SK-N-MC (cell line): ENCODE measurements around the gene MPRIP.

Source experiments
- DNase-seq: peaks from one replicate; pipeline ENCODE4 v3.0.0-alpha.2; 2011; ENCODE audit warnings: low read depth, low spot score
- H3K27ac ChIP-seq: fragments of 200-600 bp; sonication (generic); 2 replicates; pipeline ENCODE4 v1.5.1; 2016; ENCODE audit warnings: mixed run types
- H3K36me3 ChIP-seq: fragments of 200-600 bp; sonication (generic); 2 replicates; pipeline ENCODE4 v1.6.1; 2017; ENCODE audit warnings: antibody characterized with exemption, low read length, mixed read lengths; ENCODE audit not compliant: insufficient read depth
- H3K4me3 ChIP-seq: fragments of 200-600 bp; sonication (generic); 2 replicates; pipeline ENCODE4 v1.5.1; 2016
- H3K9ac ChIP-seq: fragments of 200-600 bp; sonication (generic); 2 replicates; pipeline ENCODE4 v1.8.0; 2017; ENCODE audit warnings: mixed run types, mixed read lengths; ENCODE audit not compliant: insufficient read length
- H3K9me3 ChIP-seq: fragments of 200-600 bp; sonication (generic); 2 replicates; pipeline ENCODE4 v1.6.1; 2017; ENCODE audit warnings: low read depth, mild to moderate bottlenecking, antibody characterized with exemption, low read length, moderate library complexity, mixed read lengths
- EZH2 ChIP-seq: fragments of 200-600 bp; sonication (generic); IDR thresholded peaks from one replicate; pipeline ENCODE4 v1.6.1; 2017; ENCODE audit warnings: antibody characterized with exemption
- FOXP2 ChIP-seq: optimal IDR thresholded peaks from 2 replicates; pipeline ENCODE3; 2011; ENCODE audit warnings: mild to moderate bottlenecking, moderate library complexity; ENCODE audit not compliant: insufficient read depth; ENCODE audit errors: extremely low read length, control extremely low read depth
- POLR2AphosphoS5 ChIP-seq: IDR thresholded peaks from 2 replicates; pipeline ENCODE4 v1.6.1; 2012; ENCODE audit warnings: mild to moderate bottlenecking, low read depth, low read length, borderline replicate concordance

MPRIP gene

GRCh38 chr17:17122781-17123483, 80.7 kb downstream of the MPRIP start:
- H3K9me3 ChIP-seq = no peaks in the 10 kb centered on the region
- TF ChIP-seq EZH2 (no peak), POLR2AphosphoS5 (no peak), FOXP2 (no peak)
- no peaks in the 10 kb centered on the region for H3K36me3 ChIP-seq
- no peak for DNase-seq
- no peak overlapping the region for H3K27ac ChIP-seq
- no peak overlapping the region for H3K4me3 ChIP-seq
- H3K9ac ChIP-seq = no peak overlapping the region

GRCh38 chr17:17124341-17124740, 82.1 kb downstream of the MPRIP start:
- no peak for DNase-seq
- TF ChIP-seq FOXP2 (no peak), EZH2 (no peak), POLR2AphosphoS5 (no peak)
- Histone ChIP-seq H3K9ac (no peak overlapping the region), H3K4me3 (no peak overlapping the region), H3K36me3 (no peaks in the 10 kb centered on the region), H3K27ac (no peak overlapping the region), H3K9me3 (no peaks in the 10 kb centered on the region)

- Histone ChIP-seq H3K27ac (no peak overlapping the region), H3K36me3 (no peaks in the 10 kb centered on the region), H3K4me3 (no peak overlapping the region), H3K9ac (no peak overlapping the region), H3K9me3 (no peaks in the 10 kb centered on the region)
- TF ChIP-seq EZH2 = no peak
- TF ChIP-seq POLR2AphosphoS5 = no peak
- TF ChIP-seq FOXP2 = no peak
- no peak for DNase-seq
Measured at GRCh38 chr17:17125136-17126084, 83.2 kb downstream of the MPRIP start.

GRCh38 chr17:17126131-17127110, 84.2 kb downstream of the MPRIP start:
- no peak overlapping the region for H3K9ac ChIP-seq
- H3K4me3 ChIP-seq = no peak overlapping the region
- no peaks in the 10 kb centered on the region for H3K9me3 ChIP-seq
- no peak for DNase-seq
- H3K36me3 ChIP-seq = no peaks in the 10 kb centered on the region; the same call in 1 of the 2 replicates
- TF ChIP-seq EZH2 (no peak), FOXP2 (no peak), POLR2AphosphoS5 (no peak)
- H3K27ac ChIP-seq = no peak overlapping the region

GRCh38 chr17:17127156-17127555, 84.9 kb downstream of the MPRIP start:
- no peak for TF ChIP-seq EZH2
- TF ChIP-seq FOXP2 = no peak
- no peak for TF ChIP-seq POLR2AphosphoS5
- Histone ChIP-seq H3K9me3 (no peaks in the 10 kb centered on the region), H3K36me3 (no peaks in the 10 kb centered on the region; the same call in 1 of the 2 replicates), H3K9ac (no peak overlapping the region), H3K27ac (no peak overlapping the region), H3K4me3 (no peak overlapping the region)
- no peak for DNase-seq

DNA sequence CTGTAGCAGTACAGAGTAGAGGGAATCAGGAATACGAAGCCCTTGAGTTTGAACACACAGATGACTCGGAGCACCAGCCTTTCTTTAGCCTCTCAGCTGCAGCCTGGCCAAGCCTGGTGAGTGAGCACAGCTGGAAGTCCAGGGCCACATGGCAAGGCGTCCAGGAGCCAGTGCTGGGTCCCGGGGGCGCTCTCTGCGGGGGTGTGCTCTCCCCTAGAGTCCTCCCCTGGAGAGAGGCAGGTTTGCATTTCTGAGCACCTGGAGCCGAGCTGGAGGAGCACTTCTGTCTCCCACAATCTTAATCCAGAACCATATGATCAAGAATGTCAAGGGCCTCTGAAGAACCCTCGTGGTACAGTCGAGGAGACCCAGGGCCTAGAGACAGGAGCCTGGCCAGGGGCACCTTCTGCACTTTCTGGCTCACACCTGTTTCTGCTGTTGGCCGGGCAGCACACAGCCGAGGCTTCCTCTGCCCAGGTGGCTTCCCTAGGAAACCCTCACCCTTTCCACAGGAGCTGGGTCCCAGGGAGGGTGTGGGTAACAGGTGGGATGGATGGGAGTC, 85.6 kb downstream of the MPRIP start:
- no peak overlapping the region for H3K27ac ChIP-seq
- H3K4me3 ChIP-seq = no peak overlapping the region
- H3K9me3 ChIP-seq = no peaks in the 10 kb centered on the region
- DNase-seq = no peak
- H3K9ac ChIP-seq = no peak overlapping the region
- H3K36me3 ChIP-seq = no peaks in the 10 kb centered on the region; the same call in 1 of the 2 replicates
- no peak for TF ChIP-seq POLR2AphosphoS5
- TF ChIP-seq FOXP2 = no peak
- TF ChIP-seq EZH2 = no peak

- Histone ChIP-seq H3K36me3 (no peaks in the 10 kb centered on the region; the same call in 1 of the 2 replicates), H3K9me3 (no peaks in the 10 kb centered on the region), H3K27ac (no peak overlapping the region), H3K9ac (no peak overlapping the region), H3K4me3 (no peak overlapping the region)
- TF ChIP-seq FOXP2 (no peak), EZH2 (no peak), POLR2AphosphoS5 (no peak)
- no peak for DNase-seq
Measured at GRCh38 chr17:17128476-17129075, 86.3 kb downstream of the MPRIP start.

DNA sequence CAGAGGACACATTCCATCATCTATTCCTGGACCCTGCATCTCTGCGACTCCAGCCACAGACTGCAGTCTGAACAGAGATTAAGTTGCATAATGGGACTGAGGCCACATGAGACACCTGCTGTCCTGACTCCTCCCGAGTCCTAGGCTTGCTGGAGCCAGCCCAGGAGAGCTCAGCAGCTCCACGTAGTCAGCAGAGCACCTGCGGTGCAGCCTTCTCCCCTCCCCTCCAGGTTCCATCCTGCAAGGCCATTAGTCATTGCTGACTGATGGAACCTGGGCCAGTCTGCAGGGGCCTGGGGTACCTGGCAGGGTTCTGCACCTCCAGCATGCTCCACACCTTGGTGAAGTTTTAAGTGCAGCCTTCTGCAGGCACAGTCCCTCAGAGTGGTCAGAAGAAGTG, 87.2 kb downstream of the MPRIP start:
- Histone ChIP-seq H3K9me3 (no peaks in the 10 kb centered on the region), H3K27ac (no peak overlapping the region), H3K36me3 (no peaks in the 10 kb centered on the region; the same call in 1 of the 2 replicates), H3K9ac (no peak overlapping the region), H3K4me3 (no peak overlapping the region)
- TF ChIP-seq EZH2 = no peak
- TF ChIP-seq POLR2AphosphoS5 = no peak
- no peak for TF ChIP-seq FOXP2
- DNase-seq = no peak
